Measurements from ENCODE around the gene TRUB2. TPM values are rescaled to one million over a fixed set of nuclear protein-coding genes. Genes with fewer than 3 reads are reported as not detected.

TRUB2 gene
- total and polyA plus RNA-seq, 2 of the 13 experiments (the other 11 are each of a cell fraction or from before 2014, with no cell fraction given), result 22.3 to 41.2 TPM

DNA sequence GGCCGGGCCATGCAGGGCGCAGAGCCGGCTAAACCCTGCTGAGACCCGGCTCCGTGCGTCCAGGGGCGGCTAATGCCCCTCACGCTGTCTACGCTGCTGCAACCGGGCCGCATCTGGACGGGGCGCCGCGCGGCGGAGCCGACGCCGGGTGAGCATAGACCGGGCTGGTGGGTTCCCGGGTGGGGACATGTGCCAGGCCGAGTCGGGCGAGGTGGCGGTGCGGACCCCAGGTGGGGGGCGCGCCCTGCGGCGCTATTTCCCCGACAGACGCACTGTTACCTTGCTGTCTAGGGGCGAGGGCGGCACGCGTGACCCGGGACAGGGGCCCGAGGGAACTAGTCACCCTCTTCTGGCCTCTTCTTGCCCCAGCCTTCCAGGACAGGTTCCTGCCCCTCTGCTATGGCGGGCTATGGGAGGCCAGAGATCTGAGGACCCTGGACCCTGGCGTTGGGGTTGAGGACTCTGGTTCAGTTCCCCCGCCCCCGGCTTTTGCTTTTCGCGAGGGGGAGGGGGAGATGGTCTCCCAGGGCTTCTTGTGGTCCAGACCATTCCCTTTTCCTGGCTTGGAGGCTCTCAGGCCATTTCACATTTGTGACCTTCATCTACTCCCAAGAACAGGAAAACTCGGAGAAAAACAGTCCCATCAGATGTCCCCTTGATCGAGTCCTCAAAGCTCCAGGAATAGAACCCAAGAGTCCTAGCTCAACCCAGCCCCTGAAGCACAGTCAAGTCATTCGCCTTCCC is 18.6 kb upstream of the TRUB2 start (continued):
- TF ChIP-seq, protein P1, sequence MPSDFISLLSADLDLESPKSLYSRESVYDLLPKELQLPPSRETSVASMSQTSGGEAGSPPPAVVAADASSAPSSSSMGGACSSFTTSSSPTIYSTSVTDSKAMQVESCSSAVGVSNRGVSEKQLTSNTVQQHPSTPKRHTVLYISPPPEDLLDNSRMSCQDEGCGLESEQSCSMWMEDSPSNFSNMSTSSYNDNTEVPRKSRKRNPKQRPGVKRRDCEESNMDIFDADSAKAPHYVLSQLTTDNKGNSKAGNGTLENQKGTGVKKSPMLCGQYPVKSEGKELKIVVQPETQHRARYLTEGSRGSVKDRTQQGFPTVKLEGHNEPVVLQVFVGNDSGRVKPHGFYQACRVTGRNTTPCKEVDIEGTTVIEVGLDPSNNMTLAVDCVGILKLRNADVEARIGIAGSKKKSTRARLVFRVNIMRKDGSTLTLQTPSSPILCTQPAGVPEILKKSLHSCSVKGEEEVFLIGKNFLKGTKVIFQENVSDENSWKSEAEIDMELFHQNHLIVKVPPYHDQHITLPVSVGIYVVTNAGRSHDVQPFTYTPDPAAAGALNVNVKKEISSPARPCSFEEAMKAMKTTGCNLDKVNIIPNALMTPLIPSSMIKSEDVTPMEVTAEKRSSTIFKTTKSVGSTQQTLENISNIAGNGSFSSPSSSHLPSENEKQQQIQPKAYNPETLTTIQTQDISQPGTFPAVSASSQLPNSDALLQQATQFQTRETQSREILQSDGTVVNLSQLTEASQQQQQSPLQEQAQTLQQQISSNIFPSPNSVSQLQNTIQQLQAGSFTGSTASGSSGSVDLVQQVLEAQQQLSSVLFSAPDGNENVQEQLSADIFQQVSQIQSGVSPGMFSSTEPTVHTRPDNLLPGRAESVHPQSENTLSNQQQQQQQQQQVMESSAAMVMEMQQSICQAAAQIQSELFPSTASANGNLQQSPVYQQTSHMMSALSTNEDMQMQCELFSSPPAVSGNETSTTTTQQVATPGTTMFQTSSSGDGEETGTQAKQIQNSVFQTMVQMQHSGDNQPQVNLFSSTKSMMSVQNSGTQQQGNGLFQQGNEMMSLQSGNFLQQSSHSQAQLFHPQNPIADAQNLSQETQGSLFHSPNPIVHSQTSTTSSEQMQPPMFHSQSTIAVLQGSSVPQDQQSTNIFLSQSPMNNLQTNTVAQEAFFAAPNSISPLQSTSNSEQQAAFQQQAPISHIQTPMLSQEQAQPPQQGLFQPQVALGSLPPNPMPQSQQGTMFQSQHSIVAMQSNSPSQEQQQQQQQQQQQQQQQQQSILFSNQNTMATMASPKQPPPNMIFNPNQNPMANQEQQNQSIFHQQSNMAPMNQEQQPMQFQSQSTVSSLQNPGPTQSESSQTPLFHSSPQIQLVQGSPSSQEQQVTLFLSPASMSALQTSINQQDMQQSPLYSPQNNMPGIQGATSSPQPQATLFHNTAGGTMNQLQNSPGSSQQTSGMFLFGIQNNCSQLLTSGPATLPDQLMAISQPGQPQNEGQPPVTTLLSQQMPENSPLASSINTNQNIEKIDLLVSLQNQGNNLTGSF (CRISPR knock-in tag; IDR thresholded peaks at IDR 0.05), result no peak
- TF ChIP-seq NFYB (CRISPR knock-in tag; IDR thresholded peaks at IDR 0.05) (no peak), TOE1 (CRISPR knock-in tag; IDR thresholded peaks at IDR 0.05) (no peak), ZNF772 (CRISPR knock-in tag; IDR thresholded peaks at IDR 0.05) (0 out of 2 replicates have a peak, but pooled peaks have one; percentile 6), ZNF558 (CRISPR knock-in tag; IDR thresholded peaks at IDR 0.05; ENCODE audit: borderline replicate concordance) (no peak), JUNB (CRISPR knock-in tag; IDR thresholded peaks at IDR 0.05; ENCODE audit: borderline replicate concordance) (no peak), ZBTB3 (CRISPR knock-in tag; IDR thresholded peaks at IDR 0.05; ENCODE audit: borderline replicate concordance, low read depth) (no peak), ZNF460 (CRISPR knock-in tag; IDR thresholded peaks at IDR 0.05; ENCODE audit: borderline replicate concordance) (no peak), ZNF543 (CRISPR knock-in tag; IDR thresholded peaks at IDR 0.05) (0 out of 2 replicates have a peak, but pooled peaks have one; percentile 14), MTA1 (CRISPR knock-in tag; IDR thresholded peaks at IDR 0.05; ENCODE audit: borderline replicate concordance) (no peak), DPF2 (CRISPR knock-in tag; IDR thresholded peaks at IDR 0.05; ENCODE audit: borderline replicate concordance, low read depth) (no peak), HDAC6 (IDR thresholded peaks at IDR 0.05; ENCODE audit: low read depth, low read length) (no peak), NFE2L2 (IDR thresholded peaks at IDR 0.05; ENCODE audit: low read length) (no peak)
- TF ChIP-seq, protein P2, sequence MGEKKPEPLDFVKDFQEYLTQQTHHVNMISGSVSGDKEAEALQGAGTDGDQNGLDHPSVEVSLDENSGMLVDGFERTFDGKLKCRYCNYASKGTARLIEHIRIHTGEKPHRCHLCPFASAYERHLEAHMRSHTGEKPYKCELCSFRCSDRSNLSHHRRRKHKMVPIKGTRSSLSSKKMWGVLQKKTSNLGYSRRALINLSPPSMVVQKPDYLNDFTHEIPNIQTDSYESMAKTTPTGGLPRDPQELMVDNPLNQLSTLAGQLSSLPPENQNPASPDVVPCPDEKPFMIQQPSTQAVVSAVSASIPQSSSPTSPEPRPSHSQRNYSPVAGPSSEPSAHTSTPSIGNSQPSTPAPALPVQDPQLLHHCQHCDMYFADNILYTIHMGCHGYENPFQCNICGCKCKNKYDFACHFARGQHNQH (CRISPR knock-in tag; IDR thresholded peaks at IDR 0.05), result no peak
- TF ChIP-seq, protein P3, sequence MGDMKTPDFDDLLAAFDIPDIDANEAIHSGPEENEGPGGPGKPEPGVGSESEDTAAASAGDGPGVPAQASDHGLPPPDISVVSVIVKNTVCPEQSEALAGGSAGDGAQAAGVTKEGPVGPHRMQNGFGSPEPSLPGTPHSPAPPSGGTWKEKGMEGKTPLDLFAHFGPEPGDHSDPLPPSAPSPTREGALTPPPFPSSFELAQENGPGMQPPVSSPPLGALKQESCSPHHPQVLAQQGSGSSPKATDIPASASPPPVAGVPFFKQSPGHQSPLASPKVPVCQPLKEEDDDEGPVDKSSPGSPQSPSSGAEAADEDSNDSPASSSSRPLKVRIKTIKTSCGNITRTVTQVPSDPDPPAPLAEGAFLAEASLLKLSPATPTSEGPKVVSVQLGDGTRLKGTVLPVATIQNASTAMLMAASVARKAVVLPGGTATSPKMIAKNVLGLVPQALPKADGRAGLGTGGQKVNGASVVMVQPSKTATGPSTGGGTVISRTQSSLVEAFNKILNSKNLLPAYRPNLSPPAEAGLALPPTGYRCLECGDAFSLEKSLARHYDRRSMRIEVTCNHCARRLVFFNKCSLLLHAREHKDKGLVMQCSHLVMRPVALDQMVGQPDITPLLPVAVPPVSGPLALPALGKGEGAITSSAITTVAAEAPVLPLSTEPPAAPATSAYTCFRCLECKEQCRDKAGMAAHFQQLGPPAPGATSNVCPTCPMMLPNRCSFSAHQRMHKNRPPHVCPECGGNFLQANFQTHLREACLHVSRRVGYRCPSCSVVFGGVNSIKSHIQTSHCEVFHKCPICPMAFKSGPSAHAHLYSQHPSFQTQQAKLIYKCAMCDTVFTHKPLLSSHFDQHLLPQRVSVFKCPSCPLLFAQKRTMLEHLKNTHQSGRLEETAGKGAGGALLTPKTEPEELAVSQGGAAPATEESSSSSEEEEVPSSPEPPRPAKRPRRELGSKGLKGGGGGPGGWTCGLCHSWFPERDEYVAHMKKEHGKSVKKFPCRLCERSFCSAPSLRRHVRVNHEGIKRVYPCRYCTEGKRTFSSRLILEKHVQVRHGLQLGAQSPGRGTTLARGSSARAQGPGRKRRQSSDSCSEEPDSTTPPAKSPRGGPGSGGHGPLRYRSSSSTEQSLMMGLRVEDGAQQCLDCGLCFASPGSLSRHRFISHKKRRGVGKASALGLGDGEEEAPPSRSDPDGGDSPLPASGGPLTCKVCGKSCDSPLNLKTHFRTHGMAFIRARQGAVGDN (CRISPR knock-in tag; IDR thresholded peaks at IDR 0.05), result peak; percentile 41; the same call in 1 of the 2 replicates
- TF ChIP-seq, protein P4, sequence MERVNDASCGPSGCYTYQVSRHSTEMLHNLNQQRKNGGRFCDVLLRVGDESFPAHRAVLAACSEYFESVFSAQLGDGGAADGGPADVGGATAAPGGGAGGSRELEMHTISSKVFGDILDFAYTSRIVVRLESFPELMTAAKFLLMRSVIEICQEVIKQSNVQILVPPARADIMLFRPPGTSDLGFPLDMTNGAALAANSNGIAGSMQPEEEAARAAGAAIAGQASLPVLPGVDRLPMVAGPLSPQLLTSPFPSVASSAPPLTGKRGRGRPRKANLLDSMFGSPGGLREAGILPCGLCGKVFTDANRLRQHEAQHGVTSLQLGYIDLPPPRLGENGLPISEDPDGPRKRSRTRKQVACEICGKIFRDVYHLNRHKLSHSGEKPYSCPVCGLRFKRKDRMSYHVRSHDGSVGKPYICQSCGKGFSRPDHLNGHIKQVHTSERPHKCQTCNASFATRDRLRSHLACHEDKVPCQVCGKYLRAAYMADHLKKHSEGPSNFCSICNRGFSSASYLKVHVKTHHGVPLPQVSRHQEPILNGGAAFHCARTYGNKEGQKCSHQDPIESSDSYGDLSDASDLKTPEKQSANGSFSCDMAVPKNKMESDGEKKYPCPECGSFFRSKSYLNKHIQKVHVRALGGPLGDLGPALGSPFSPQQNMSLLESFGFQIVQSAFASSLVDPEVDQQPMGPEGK (CRISPR knock-in tag; IDR thresholded peaks at IDR 0.05), result no peak
